SJSA1 (cell line): ENCODE results near the gene ZNRF3. TPM values are rescaled to one million over a fixed set of nuclear protein-coding genes. Genes with fewer than 3 reads are reported as not detected.
A peak's percentile ranks its signal among the peaks of the same experiment; 100 is the strongest.

Experiments
- DNase-seq, 2 experiments: peaks; one replicate each; pipeline ENCODE4 v3.0.0-alpha.2; 2015 to 2020; ENCODE audit warnings: low spot score in 2 of 2, low read depth in 1 of 2
- H3K27ac ChIP-seq: fragments of 250-450 bp; sonication (Bioruptor Pico); 2 replicates; pipeline ENCODE4 v1.5.1; 2020; ENCODE audit warnings: mild to moderate bottlenecking, moderate library complexity
- H3K27me3 ChIP-seq: fragments of 250-450 bp; sonication (Bioruptor Pico); replicated peaks from 2 replicates; pipeline ENCODE4 v1.5.1; 2020; ENCODE audit warnings: mild to moderate bottlenecking, moderate library complexity
- H3K36me3 ChIP-seq: fragments of 250-450 bp; sonication (Bioruptor Pico); 2 replicates; pipeline ENCODE4 v1.5.1; 2020; ENCODE audit warnings: mild to moderate bottlenecking
- H3K4me1 ChIP-seq: fragments of 250-450 bp; sonication (Bioruptor Pico); replicated peaks from 2 replicates; pipeline ENCODE4 v1.6.1; 2021; ENCODE audit warnings: mild to moderate bottlenecking
- H3K4me3 ChIP-seq: fragments of 250-450 bp; sonication (Bioruptor Pico); 2 replicates; pipeline ENCODE4 v1.5.1; 2020; ENCODE audit warnings: mild to moderate bottlenecking
- H3K9me3 ChIP-seq: fragments of 250-450 bp; sonication (Bioruptor Pico); replicated peaks from 2 replicates; pipeline ENCODE4 v1.5.1; 2020; ENCODE audit warnings: mild to moderate bottlenecking
- total RNA-seq: library from RNA; depleted of rRNA; stranded (reverse); fragments of >200 nt; shearing (Covaris generic); gene quantifications from 2 replicates; pipeline ENCODE4 v1.2.3, GENCODE V29; 2014

The ZNRF3 gene
- total RNA-seq, 1 experiment from 2014 or later, result 6.0 TPM

DNA sequence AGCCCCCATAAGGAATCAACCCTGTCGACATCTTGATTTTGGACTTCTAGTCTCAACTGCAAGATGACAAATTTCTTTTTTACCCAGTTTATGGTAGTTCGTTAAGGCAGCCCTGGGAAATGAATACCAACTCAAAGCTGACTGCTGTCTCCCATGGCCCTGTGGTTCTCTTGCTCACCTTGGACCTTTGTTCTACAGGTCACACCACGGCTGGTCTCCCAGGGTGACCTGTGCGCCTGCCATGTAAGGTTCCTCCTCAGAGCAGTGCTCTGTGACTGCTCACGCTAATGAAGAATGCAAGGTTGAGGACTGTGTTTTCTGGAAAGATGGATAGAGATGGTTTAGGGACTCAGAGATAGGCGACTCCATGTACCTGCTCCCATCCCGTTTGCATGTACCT is 68.2 kb downstream of the ZNRF3 start:
- H3K27ac ChIP-seq, result no peak overlapping the region
- H3K9me3 ChIP-seq, result no peaks in the 10 kb centered on the region
- peaks cover 19% of the 10 kb centered on the region for H3K4me1 ChIP-seq
- H3K27me3 ChIP-seq, result no peaks in the 10 kb centered on the region
- no peaks in the 10 kb centered on the region for H3K36me3 ChIP-seq
- DNase-seq, result no peak
- H3K4me3 ChIP-seq, result no peak overlapping the region

DNA sequence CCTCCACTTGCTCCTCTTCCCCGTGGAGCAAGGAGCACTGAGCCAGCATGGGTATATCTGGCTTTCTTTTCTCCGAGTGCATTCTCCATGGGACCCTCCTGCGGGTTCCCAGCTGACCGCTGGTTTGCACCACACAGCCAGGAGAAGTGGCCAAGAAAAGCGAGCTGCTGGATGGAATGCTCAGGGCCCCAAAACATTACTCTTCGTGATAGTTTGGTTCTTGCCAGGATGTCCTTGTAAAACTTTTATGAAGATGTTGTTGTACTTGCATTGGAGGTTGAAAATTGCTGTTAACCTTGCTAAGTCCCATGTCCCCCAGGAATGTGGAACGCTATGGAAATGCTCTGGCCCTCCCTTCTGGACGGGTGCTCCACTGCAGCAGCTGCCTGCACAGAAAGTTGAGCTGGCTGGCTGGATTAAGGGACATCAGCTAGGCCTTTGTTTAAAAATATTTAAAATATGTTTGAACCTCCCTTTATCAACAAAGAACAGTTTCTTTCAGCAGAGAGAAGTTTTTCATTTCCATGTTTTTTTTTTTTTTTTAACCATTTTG is 68.7 kb downstream of the ZNRF3 start:
- peak; percentile 54 to 55 for DNase-seq
- peak overlapping the region; percentile 41; the same call in 1 of the 2 replicates for H3K27ac ChIP-seq

DNA sequence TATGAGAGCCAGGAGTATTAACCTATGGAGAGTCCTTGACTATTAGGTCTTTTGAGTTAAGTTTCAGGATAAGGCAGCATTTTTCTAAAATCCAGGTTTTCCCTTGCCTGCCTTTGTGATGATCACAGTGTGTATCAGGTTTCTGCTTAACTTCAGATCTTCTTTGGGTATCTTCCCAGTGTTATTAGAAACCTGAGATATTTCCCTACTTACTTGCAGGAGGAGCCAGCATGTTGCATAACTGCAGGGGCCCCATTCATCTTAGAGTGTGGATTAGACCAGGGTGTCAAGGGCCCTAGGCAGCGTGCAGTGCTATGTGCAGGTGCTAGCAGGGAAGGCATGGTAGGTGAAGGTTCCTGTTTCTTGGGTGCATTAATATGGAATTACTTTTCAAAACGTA is 69.5 kb downstream of the ZNRF3 start:
- Histone ChIP-seq H3K4me3 (no peak overlapping the region), H3K36me3 (no peaks in the 10 kb centered on the region), H3K27ac (peak overlapping the region; percentile 41), H3K4me1 (peaks cover 19% of the 10 kb centered on the region), H3K9me3 (no peaks in the 10 kb centered on the region), H3K27me3 (no peaks in the 10 kb centered on the region)
- no peak for DNase-seq

More for the DNA sequence above, 68.7 kb downstream of the ZNRF3 start:
- Histone ChIP-seq H3K9me3 (no peaks in the 10 kb centered on the region), H3K4me1 (peaks cover 19% of the 10 kb centered on the region), H3K36me3 (no peaks in the 10 kb centered on the region), H3K27me3 (no peaks in the 10 kb centered on the region), H3K4me3 (no peak overlapping the region)

DNA sequence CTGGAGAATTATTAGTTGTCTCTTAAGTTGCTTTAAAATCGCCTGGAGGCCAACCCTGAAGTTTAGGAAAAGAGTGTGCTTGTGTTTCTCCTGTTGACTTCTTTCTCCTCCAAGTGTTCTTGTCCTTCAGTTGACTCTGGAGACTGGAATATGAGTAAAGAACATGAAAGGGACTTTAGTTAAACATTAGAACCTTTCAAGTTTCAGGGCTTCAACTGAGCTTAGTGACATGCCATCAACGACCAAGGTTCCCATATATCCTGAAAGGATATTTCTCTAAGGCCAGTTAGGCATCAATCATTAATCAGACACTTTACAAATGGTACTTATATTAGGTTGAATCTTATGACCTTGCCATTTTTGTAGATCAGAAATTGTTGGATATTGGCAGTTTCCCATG is 70.0 kb downstream of the ZNRF3 start:
- Histone ChIP-seq H3K36me3 (no peaks in the 10 kb centered on the region), H3K4me1 (peaks cover 19% of the 10 kb centered on the region), H3K4me3 (no peak overlapping the region), H3K27me3 (no peaks in the 10 kb centered on the region), H3K27ac (no peak overlapping the region), H3K9me3 (no peaks in the 10 kb centered on the region)
- no peak for DNase-seq

DNA sequence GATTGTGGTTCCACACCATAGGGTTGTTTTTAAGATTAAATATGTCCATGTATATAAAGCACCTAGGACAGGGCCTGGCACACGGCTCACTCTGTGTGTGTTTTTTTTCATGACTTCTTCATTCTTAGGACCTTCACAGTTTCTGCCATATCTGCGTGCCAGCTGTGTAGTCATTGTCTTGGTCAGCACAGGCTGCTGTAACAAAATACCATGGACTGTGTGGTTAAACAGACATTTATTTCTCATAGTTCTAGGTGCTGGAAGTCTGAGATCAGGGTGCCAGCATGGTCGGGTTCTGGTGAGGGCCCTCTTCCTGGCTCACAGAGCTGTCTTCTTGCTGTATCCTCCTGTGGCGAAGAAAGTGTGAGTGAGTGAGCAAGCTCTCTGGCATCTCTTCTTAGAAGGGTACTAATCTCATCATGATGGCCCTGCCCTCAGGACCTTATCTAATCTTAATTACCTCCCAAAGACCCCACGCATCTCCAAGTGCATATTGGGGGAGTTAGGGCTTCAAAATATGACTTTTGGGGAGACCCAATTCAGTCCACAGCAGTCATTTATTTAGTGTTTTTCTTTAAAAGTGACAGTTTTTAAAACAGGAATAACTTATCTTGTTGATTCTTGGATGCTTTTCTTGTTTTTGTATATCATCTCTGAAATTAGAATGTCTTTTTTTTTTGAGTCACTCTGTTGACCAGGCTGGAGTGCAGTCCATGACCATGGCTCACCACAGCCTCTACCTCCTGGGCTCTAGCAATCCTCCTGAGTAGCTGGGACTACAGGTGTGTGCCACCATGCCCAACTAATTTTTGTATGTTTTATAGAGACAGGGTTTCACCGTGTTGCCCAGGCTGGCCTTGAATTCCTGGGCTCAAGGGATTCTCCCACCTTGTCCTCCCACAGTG is 70.9 kb downstream of the ZNRF3 start:
- Histone ChIP-seq H3K36me3 (no peaks in the 10 kb centered on the region), H3K27ac (no peak overlapping the region), H3K27me3 (no peaks in the 10 kb centered on the region), H3K4me3 (no peak overlapping the region), H3K9me3 (no peaks in the 10 kb centered on the region), H3K4me1 (peaks cover 19% of the 10 kb centered on the region)
- no peak for DNase-seq

DNA sequence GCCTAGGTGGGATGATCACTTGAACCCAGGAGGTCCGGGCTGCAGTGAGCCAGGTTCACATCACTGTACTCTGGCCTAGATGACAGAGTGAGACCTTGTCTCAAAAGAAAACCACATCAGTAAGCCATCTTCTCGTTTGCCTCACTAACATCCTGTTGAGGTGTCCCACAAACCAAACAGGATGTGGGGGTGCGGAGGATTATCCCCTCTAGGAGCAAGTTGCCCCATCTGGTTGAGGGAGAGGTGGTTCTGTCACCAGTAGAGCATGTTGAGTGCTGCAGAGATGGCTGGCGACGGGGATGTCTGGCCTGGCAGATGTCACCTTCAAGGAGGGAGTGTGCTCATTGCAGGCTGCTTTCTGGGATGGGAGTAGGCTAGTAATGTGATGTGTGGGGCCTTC is 72.4 kb downstream of the ZNRF3 start:
- no peak overlapping the region for H3K27ac ChIP-seq
- H3K4me1 ChIP-seq, result peaks cover 19% of the 10 kb centered on the region
- H3K36me3 ChIP-seq, result no peaks in the 10 kb centered on the region
- no peak for DNase-seq
- no peak overlapping the region for H3K4me3 ChIP-seq
- no peaks in the 10 kb centered on the region for H3K27me3 ChIP-seq
- no peaks in the 10 kb centered on the region for H3K9me3 ChIP-seq

DNA sequence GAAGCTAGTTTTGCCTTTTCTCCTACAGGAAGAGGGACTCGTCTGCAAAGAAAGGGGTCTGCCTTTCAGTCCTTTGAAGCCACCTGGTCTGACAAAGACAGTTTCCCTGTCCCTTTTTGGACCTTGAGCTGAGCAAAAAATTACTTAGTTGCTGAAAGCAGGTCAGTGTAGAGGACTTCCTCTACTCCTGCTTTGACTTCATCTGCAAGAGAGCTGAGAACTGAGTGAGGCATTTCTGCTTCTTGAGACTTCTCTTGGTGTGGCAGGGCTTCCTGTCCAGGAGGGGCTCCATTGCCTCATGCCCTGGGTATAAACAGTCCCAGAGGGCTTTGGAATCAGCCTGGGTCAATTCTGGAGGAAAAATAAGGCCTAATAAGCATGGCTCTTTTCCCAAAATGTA is 73.1 kb downstream of the ZNRF3 start:
- no peak overlapping the region for H3K4me3 ChIP-seq

DNA sequence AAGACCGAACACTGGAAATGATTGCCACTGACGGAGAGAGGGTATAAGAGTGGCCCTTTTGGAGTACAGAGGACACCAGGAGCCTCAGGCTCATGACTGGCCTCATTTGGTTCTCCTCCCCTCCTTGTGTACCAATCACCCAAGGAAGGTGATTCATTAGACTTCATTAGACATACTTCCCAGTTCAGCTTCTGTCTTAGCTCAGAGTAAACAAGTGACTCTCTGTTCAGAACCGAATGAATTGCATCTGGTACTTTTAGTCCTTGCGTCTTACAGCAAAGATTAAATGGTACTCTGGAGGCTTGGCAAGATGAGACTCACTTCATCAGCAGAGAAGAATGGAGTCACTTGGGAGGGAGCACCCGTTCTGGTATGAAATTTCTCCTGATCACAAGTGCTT is 75.2 kb downstream of the ZNRF3 start:
- H3K27me3 ChIP-seq, result no peaks in the 10 kb centered on the region

More for the DNA sequence above, 73.1 kb downstream of the ZNRF3 start:
- no peaks in the 10 kb centered on the region for H3K9me3 ChIP-seq
- peaks cover 24% of the 10 kb centered on the region for H3K4me1 ChIP-seq
- no peaks in the 10 kb centered on the region for H3K36me3 ChIP-seq
- no peak overlapping the region for H3K27ac ChIP-seq
- DNase-seq, result no peak
- no peaks in the 10 kb centered on the region for H3K27me3 ChIP-seq

DNA sequence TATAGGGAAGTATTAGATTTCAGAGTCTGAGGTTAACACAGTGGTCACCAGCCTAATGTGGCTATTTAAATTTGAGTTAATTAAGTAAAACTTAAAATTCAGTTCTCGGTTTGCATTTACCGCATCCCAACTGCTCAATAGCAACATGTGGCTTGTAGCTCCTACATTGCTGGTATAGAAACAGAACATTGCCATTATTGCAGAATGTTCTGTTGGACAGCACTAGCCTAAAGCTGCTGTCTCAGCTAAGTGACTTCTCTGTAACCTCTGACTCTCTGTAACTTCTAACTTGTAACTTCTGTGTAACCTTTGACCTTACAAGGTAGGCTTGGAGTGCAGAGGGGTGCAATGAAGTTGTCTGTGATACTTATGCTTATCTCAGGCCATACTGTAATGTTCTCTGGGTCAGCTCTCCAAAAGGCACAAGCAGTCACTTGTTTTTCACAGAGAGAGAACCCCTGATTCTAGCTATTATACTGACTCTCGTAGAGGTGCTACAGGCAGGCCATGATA is 78.7 kb downstream of the ZNRF3 start:
- H3K27ac ChIP-seq, result no peak overlapping the region
- H3K9me3 ChIP-seq, result no peaks in the 10 kb centered on the region
- no peak overlapping the region for H3K4me3 ChIP-seq
- H3K36me3 ChIP-seq, result no peaks in the 10 kb centered on the region
- no peak for DNase-seq
- peaks cover 9% of the 10 kb centered on the region for H3K4me1 ChIP-seq
- H3K27me3 ChIP-seq, result no peaks in the 10 kb centered on the region

More for the DNA sequence above, 75.2 kb downstream of the ZNRF3 start:
- Histone ChIP-seq H3K27ac (no peak overlapping the region), H3K9me3 (no peaks in the 10 kb centered on the region), H3K36me3 (no peaks in the 10 kb centered on the region), H3K4me1 (peaks cover 12% of the 10 kb centered on the region), H3K4me3 (no peak overlapping the region)
- no peak for DNase-seq

DNA sequence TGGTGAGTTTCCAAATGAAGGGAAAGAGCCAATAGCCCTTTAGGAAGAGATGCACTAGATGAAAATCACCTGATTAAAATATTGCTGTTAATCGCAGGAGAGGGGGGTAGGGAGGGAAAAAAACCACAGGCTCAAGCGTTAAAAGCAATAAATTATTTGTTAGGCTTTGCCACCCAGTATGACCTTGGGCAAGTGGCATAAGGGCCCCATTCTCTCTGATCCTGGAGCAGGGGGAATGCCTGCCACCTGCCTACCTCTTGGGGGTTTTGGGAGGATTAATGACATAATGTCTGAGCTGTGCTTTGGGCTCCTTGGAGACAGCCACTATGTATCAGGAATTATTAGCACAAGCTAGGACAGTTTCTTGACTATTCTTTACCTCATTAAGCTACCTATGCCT is 80.0 kb downstream of the ZNRF3 start:
- peaks cover 9% of the 10 kb centered on the region for H3K4me1 ChIP-seq
- H3K4me3 ChIP-seq, result no peak overlapping the region
- DNase-seq, result no peak
- no peak overlapping the region for H3K27ac ChIP-seq
- no peaks in the 10 kb centered on the region for H3K9me3 ChIP-seq
- no peaks in the 10 kb centered on the region for H3K27me3 ChIP-seq
- H3K36me3 ChIP-seq, result no peaks in the 10 kb centered on the region

DNA sequence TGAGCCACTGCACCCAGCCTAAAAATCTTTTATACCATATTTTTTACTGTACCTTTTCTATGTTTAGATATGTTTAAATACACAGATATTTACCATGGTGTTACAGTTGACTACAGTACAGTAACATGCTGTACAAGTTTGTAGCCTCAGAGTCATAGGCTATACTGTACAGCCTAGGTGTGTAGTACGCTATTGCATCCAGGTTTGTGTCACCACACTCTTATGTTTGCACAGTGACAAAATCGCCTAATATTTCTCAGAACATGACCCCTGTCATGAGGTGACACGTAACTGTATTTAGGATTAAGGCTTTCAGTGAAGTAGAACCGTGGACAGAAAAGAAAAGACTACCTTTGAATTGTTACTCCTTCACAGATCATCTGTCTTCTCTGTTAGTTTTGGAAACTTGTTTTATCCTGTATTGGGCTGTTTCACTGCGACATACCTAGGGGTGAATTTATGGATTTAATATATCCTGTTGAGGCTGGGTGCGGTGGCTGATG is 83.8 kb downstream of the ZNRF3 start:
- Histone ChIP-seq H3K27ac (no peak overlapping the region), H3K27me3 (no peaks in the 10 kb centered on the region), H3K9me3 (no peaks in the 10 kb centered on the region), H3K36me3 (no peaks in the 10 kb centered on the region), H3K4me1 (peaks cover 13% of the 10 kb centered on the region), H3K4me3 (no peak overlapping the region)
- no peak for DNase-seq

DNA sequence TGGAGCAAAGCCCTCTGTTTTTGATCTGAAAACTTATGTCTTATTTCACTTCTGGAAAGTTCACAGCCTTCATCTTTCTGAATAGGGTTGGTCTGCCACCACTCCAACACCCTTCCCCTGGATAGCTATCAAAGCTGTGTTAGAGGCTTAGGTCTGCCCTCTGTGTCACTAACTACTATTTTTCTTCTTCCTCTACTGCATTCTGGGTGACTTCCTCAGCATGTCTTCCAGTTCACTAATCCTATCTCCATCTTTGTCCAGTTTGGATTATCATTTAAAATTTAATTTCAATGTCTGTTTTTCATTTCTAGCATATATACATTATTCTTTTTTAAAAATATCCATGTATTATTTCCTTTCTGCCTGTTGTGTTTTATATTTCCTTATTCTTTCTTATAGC is 84.6 kb downstream of the ZNRF3 start:
- Histone ChIP-seq H3K36me3 (no peaks in the 10 kb centered on the region), H3K4me1 (peaks cover 13% of the 10 kb centered on the region), H3K27ac (no peak overlapping the region), H3K27me3 (no peaks in the 10 kb centered on the region), H3K4me3 (no peak overlapping the region), H3K9me3 (no peaks in the 10 kb centered on the region)
- DNase-seq, result no peak

DNA sequence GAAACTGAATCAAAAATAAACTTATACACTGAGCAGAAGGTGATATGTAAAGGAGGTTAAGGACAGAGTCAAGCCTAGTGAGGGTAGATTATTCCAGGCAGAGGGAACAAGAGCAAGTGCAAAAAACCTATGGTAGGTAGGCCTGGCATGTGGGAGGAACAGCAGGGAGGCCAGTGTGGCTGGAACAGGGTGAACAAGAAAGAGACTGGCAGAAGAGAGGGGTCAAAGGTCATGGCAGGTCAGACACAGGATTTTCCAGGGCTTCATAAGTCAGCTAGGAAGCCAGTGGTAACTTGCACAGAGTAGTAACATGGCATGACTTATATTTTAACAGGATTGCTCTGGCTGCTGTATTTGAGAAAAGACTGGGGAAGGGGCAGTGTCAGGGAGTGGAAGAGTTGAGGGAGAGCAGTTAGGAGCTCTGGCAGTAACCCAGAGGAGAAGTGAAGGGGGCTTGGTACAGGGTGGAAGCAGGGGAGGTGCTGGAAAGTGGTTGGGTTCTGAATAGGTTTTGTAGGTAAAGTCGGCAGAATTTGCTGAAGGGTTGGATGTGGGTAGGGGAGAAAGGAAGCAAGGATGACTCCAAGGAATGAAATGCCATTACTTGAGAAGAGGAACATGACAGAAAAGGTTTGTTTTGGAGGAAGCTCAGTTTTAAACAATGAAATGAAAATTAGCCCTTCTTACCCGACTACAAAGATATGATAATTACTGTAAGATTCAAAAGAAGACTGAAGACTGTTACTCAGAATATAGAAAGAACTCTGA is 86.2 kb downstream of the ZNRF3 start:
- Histone ChIP-seq H3K4me3 (no peak overlapping the region), H3K27ac (no peak overlapping the region), H3K27me3 (no peaks in the 10 kb centered on the region), H3K9me3 (no peaks in the 10 kb centered on the region), H3K4me1 (peaks cover 13% of the 10 kb centered on the region), H3K36me3 (no peaks in the 10 kb centered on the region)
- peak in 1 of 2 experiments; percentile 24 for DNase-seq
